Right ventricle myocardium inferior (tissue), 1 donor: ENCODE data around the gene LEPROT. TPM values are rescaled to one million over a fixed set of nuclear protein-coding genes. Genes with fewer than 3 reads are reported as not detected.
A peak's percentile ranks its signal among the peaks of the same experiment; 100 is the strongest.

Source experiments
- ATAC-seq: fragments of 200-7000 bp; cut with Tn5 transposase; one replicate; pipeline ENCODE4 v1.9.1; 2020; ENCODE audit warnings: mild to moderate bottlenecking, moderate library complexity
- DNase-seq: peaks from one replicate; pipeline ENCODE4 v3.0.0; 2021; ENCODE audit errors: missing footprints
- intact Hi-C: fragments of 100-400 bp; cut with DNase I; formaldehyde crosslinking; loops from one replicate; pipeline ENCODE4 v1.11.0; 2022
- total RNA-seq: library from RNA; stranded (reverse); fragmentation: NEBNext Ultra II Directional; extraction: Animal tissue kit (Norgen Biotek cat#: 25700); gene quantifications from one replicate; pipeline ENCODE4 v1.2.1, GENCODE V29; 2021
- donor health status: DM: no; HTN: yes; CAD: no; lungs with severe emphysema.

LEPROT gene
- total RNA-seq, 1 donor from 2014 or later, result 44.3 TPM

DNA sequence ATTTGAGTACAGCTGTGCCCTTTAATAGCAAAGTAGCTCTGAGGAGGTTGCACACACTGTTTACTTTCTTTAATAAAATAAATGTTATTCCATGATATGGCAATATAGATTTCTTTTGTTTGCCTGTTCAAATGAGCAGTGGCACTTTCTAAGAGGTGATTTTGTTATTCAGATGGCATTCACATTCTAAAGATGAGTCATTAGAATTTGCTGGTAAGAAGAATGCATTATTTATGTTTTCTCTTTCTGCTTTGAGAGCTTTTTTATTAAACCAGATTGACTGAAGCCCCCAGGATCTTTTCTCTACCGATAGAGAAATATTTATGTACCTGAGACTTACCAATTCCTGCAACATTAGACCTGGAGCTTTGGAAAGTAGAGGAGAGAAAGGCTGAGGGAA is 11.2 kb upstream of the LEPROT start:
- ATAC-seq (no peak), DNase-seq (no peak)
- intact Hi-C loops, result no loop called here

DNA sequence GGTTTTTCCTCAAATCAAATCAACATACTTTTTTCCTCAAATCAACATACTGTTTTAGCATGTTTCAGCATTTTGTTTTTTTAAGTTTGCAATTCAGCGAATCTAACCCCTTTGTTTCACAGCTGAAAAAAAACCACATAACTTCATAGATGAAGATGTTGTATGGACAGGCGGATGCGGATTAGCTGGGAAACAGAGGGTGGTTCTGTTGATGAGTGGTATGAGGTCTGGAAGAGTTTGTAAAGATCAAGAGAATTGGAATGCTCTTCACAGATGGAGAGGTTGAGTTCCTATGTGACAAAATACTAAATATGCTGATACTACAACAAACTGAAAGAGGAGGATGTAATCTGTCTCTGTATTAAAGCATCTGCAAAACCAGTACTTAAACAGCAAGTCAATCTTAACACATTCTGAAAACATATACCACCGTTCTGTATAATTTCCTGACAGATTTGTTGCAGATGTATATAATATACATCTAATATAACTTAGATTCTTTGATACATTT is 10.6 kb upstream of the LEPROT start:
- intact Hi-C loops, result no loop called here
- no peak for ATAC-seq
- no peak for DNase-seq

DNA sequence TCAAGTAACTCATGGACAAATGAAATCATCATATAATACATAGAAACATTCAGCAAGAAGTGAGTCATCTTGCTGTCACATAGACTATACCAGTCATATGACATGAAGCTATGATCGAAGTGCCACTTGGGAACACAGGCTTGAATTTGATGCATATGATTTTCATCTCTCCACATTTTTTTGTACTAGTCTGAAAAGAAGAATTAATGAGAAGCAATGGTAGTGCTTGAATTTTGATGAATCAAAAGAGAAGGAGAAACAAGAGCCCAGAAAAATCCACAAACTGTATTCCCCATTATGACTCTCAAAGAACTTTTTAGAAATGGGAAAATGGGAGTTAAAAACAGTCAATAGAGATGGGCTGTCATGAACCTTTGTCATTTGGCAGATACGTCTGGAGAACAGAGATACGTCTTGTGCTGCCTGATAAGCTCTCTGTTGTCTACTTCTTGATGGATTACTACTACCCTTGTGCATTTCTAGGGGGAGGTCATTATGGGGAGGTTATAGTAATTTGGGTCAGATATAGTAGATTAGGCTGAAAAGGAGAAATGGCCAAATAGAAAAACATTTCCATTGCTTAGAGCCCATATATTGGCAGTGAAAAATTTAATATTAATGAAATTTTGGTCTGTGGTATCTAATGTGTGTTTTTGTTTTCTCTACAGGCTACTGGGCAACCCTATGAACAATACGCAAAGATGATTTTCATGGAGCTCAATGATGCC is 8.0 kb upstream of the LEPROT start:
- intact Hi-C loops, result no loop called here
- ATAC-seq (no peak), DNase-seq (no peak)

DNA sequence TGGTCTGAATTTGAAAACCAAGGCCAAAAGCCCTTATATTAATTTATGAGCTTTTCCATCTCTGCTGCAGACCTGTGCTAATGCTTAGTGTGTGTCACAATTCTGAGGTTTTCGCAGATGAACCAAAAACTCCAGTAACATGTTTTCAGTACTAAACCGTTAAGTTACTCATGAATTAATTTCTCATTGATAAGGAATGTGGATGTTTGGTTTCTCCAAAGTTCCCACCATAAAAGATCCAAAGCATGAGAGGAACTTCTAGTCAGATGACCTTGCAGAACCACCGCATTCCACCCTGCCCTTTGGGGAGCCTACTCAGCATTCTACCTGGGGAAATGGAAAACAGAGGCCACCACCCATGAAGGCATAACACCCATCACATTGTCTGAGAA is 7.5 kb upstream of the LEPROT start:
- intact Hi-C loops, result no loop called here
- no peak for ATAC-seq

DNA sequence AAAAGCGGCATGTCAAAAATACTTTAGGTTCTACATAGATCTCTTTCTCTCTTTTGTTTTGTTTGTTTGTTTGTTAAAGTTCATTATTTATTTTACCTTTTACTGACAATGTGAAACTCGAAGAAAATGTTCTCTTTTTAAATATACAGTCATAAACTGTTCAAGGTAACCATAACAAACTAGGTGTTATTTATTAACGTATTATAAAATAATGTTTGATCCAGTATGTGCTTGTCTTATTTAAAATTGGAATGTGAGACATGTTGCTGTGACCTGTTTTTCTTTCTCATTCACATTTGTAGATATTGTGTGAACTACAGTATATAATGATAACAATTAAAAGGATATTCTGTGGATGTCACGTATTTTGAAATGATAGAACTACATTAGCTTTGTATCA is 5.9 kb upstream of the LEPROT start:
- intact Hi-C loops, result no loop called here

More for the DNA sequence above, 7.5 kb upstream of the LEPROT start:
- DNase-seq, result no peak

DNA sequence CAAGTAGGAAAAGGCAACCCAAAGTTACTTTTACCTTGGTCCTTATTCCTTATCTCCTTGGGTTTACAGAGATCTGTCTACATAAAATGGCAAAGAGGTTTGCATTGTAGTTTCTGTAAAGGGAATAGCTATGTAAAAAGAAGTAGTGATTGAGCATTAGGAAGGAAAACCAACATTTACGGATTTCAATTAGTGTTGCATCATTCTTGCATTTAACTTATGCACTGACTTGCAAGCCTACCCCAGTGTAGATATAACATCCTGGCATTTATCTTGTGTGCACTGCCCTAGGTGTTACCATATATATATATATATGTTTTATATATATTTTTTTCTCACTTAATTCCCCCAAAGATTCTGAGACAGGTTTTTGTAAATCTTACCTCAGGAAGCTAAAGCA is 3.7 kb upstream of the LEPROT start:
- no peak for DNase-seq
- intact Hi-C loops, result no loop called here
- no peak for ATAC-seq

More for the DNA sequence above, 5.9 kb upstream of the LEPROT start:
- no peak for DNase-seq
- ATAC-seq, result no peak

DNA sequence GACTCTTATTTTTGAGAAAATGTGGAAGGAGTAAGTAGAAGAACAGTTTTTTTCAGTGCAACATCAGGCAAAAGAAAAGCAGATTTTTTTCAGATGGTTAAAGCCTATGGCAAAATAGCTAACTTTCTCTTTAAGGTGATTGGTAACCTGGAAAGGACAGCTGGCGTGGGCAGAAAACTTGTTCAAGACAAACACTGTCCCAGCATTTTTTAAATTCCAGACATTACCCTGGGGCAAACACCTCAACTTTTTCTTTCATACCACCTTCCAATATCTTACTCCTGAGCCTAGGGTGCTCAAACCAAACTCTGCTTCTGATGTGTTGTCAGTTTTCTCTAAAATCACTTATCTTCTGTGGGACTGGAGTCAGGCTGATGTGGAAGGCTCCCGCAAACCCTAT is 2.7 kb upstream of the LEPROT start:
- DNase-seq, result no peak
- ATAC-seq, result no peak
- intact Hi-C loops, result no loop called here

DNA sequence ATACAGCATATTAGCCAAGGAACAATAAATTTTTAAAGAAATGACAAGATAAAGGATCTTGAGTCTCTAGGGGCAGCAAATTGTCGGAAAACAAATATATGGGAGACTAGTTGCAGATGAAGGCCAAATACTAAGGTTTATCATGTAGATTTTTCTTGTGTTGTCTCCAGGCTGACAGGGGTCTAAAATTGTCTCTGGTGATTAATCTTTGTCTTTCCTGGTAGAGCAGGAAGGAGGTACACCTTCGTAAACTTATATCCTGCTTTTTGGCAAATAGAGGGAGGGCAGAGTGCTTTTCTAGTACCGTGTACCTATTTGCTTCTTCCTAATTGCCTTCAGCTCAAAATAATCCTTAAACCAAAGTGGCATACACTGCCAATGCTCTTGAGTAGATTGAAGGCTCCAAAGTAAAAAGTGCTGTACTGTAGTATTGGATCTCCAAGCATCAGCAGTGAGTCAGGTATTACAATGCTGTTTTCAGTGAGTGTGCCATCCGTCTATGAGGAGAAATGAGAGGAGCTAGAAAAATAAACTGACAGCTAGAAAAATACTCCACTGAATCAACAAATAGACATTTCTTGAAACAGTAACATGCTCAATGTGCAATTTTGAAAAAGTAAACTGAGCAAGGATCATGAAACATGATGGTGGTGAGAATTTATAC is 1.8 kb upstream of the LEPROT start:
- intact Hi-C loops, result no loop called here
- DNase-seq (no peak), ATAC-seq (no peak)

DNA sequence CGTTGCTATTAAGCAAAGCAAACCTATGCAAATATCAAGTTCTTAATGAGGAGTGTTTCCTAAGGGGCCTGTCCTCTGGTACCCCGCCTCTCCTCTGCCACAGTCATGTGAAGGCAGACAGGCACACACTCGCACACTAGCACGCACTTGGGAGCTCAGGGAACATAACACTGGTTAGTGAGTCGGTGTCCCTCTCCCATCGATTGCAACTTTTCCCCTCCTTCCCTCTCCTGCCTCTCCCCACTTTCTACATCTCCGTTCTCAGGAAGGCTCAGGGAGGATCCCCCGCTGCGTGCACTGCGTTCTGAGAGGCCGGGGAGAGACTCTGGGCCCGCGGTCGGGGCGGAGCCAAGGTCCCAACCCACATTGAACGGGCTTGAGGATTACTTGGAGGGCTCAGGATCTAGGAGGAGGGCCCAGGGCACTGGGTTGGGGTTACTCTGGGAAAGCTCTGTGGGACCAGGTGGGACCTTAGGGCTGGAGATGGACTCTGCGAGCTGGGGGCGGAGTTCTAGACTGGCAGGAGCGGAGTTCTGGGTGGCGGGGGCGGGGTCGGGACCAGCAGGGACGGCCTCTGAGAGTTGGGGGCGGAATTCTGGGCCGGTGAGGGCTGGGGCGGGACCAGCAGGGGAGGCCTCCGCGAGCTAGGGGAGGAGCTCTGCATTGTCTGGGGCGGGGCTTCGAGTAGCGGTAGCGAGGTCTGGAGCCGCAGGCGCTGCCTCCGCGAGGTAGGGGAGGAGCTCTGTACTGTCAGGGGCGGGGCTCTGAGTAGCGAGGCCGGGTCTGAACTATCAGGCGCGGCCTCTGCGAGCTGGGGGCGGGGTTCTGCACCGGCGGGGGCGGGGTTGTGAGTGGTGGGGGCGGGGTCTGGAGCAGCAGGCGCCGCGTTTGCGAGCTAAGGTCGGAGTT is 533 bp upstream of the LEPROT start:
- peak; percentile 100 for DNase-seq
- ATAC-seq, result peak; percentile 98
- intact Hi-C loops, result loop anchor here (2.0 to 5.0 kb wide), 5 partner anchors 72 to 353 kb away; partner anchors contain the start of gene AK4

DNA sequence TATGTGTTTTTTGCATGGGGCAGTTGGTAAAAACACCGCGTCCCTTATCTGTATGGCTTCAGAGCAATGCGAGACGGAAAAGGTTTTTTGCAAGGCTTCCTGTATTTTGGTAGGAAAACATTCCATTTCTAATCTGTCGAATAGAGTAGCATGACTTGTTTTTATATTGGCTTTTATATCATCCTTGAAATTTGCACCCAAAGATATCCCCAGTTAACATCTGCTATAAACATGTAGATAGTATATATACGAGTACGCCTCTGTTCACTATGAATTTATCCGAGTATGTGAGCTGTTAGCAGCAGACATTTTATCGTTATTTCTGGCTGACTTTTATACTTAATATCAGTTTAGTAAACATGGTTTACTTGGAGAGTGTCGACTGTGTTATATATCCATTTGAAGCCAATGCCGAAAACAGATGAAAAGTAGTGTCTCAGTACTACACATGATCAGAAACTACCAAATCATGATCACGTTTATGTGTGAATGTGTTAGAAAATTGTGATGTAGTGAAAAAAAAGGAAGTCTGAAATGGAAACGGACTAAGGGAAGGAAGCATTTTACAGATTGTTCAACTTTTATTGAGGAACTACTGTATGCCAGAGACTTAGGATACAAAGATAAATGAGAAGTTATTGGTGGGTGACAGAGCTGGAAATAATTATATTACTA is 1.0 kb downstream of the LEPROT start:
- intact Hi-C loops, result loop anchor here (2.0 to 5.0 kb wide), 5 partner anchors 71 to 355 kb away; partner anchors contain the start of gene AK4
- ATAC-seq, result no peak
- DNase-seq, result no peak

DNA sequence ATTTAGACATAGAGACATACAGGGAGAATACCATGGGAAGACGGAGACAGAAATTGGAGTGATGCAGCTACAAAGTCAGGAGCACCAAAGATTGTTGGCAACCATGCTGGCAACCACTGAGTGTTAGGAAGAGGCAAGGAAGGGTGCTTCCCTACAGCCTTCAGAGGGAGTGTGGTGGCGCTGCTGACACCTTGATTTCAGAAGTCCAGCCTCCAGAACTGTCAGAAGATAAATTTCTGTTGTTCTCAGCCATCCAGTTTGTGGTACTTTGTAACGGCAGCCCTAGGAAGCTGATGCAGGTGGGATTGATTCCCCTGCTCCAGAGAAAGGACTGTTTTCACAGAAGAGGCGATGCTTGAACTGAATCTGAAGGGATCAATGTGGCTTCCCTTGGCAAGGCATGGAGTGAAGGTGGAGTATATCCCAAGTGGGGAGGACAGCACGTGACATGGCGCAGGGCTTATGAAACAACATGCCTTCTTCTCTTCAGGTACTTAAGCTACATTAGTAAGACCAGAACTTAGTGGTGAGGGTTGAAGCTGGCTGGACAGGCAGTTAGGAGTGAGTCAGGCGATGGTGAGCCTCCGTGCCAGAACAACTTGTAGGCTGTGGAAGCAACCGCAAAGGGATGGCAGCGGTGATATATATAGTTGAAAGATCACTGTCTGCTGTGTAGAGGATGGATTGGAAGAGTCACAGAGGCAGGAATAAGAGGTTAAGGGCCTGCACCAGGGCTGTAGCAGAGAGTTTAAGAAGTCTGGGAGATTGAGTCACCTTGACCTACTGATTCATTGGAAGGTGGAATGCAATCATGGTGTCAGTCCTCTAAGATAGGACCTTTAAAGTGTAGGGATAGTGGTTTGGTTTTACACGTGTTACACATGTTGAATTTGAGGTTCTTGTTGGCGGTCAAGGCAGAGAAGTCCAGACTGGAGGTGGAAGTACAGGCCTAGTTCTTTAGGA is 2.1 kb downstream of the LEPROT start:
- intact Hi-C loops, result loop anchor here (5.0 kb wide), 4 partner anchors 70 to 275 kb away; partner anchors contain the start of gene AK4
- DNase-seq (no peak), ATAC-seq (no peak)

DNA sequence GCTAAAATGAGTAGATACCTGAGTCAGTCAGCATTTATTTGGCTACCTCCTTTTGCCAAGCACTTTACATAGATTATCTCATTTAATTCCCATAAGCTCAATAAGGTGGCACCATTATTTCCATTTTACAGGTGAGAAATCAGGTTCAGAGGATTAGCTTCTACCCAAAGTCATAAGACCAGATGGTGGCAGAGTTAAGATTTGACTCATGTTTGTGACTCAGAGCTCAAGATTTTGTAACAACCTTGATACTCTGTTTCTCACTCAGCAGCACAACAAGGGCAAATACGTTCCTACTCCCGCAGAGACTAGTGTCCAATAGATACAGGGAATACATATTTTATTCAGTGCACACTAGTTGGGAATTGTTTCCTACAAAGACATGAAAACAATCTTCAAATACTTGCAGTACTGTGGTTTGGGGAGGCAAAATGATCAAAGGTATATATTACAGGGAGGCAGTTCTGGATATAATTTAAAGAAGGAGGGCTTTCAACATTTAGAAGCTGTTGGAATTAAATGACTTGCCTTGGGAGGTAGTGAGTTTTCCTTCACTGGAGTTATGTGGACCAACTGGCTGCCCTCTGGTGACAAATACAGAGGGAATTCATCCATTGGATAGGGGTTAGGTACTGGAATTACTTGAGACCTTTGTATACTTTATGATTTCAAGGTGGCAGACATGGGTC is 3.6 kb downstream of the LEPROT start:
- intact Hi-C loops, result loop anchor here (5.0 kb wide), 4 partner anchors 68 to 277 kb away; partner anchors contain the start of gene AK4
- DNase-seq (no peak), ATAC-seq (no peak)

DNA sequence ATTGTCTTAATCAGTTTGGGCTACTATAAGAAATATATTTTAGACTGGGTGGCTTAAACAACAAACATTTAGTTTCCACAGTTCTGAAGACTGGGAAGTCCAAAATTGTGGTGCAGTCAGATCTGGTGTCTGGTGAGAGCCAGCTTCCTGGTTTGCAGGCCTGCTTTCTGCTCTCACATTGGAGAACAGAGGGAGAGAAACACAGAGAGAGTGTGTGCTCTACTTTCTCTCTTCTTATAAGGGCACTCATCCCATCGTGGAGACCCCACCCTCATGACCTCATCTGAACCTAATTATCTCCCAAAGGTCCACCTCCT is 4.1 kb downstream of the LEPROT start:
- intact Hi-C loops, result loop anchor here (5.0 kb wide), 4 partner anchors 68 to 277 kb away; partner anchors contain the start of gene AK4
- DNase-seq (no peak), ATAC-seq (no peak)

DNA sequence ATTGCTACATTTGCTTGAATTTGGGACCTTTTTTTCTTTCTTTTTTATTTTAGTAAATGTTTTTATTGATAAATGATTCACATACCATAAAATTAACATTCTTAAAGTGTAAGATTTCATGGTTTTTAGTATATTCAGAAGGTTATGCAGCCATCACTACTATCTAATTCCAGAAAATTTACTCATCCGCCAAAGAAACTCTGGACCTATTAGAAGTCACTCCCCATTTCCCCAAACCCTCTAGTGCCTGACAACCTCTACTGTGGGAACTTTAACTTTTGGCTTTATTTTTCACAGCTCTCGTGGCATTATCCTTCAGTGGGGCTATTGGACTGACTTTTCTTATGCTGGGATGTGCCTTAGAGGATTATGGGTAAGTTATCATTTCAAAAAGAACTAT is 4.5 kb downstream of the LEPROT start:
- ATAC-seq (no peak), DNase-seq (no peak)
- intact Hi-C loops, result no loop called here

DNA sequence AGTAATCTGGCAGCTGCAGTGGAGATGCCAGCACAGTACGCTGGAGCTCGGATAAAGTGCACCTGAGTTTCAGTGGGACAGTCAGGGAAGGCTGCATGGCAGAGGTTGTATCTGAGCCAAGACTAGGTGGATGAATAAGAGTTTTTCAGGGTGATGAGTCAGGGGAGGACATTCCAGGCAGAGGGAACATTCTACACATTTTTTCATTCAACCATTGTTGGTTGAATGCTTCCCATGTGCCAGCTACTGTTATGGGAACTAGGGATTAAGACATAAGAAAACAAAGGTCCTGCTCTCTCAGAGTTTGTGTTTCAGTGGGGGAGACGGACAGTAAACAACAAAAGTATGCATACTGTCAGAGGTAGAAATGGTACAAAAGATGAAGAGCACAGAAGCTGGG is 5.2 kb downstream of the LEPROT start:
- intact Hi-C loops, result no loop called here
- no peak for DNase-seq
- ATAC-seq, result no peak

DNA sequence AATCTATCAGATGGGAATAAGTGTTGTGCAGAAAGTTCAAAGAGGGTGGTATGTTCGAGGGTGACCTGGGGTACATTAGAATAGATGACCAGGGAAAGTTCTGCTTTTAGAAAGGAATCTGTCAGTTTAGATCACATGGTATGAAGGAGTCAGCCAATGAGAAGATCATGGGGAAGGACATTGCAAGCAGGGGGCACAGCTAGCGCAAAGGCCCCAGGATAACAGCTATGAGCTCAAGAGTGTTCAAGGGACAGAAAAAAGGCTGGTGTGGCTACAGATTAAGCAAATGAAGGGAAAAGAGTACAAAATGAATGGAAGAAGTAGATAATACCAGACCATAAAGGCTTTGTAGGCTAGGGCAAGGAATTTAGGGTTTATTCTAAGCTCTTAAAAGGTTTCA is 8.6 kb downstream of the LEPROT start:
- intact Hi-C loops, result no loop called here
- no peak for DNase-seq
- no peak for ATAC-seq

DNA sequence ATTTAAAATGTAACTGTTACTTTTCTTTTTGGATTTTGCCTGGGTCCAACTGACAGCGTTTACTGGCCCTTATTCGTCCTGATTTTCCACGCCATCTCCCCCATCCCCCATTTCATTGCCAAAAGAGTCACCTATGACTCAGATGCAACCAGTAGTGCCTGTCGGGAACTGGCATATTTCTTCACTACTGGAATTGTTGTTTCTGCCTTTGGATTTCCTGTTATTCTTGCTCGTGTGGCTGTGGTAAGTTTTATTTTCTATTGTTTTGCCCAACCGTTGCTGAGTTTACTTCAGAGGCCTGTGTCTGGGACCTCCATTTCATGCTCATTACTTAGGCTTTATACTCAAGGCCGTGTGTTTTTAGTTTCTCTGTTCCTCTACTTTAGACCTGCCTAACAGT is 9.3 kb downstream of the LEPROT start:
- DNase-seq, result no peak
- intact Hi-C loops, result loop anchor here (5.0 kb wide), 2 partner anchors 152 to 257 kb away; no protein-coding TSS in a partner anchor
- ATAC-seq, result no peak
